IPS DF 4.7 (cell line): ENCODE data around the gene SMG7.

ENCODE experiments used
- DNase-seq: peaks from one replicate; pipeline ENCODE4 v3.0.0-alpha.2; 2013; ENCODE audit warnings: low spot score; ENCODE audit errors: extremely low read depth

SMG7 gene

GRCh38 chr1:183589874-183590243 is 117.6 kb downstream of the SMG7 start:
- no peak for DNase-seq

- DNase-seq = no peak
Observed at GRCh38 chr1:183590244-183591191, 118.2 kb downstream of the SMG7 start, which contains the start of gene NCF2. NCF2 (minus strand) TSS chr1:183590459; CDS start chr1:183590329, 130 bp downstream.

- no peak for DNase-seq
Observed at GRCh38 chr1:183592733-183593132, 120.4 kb downstream of the SMG7 start.

GRCh38 chr1:183593356-183593755 is 121.1 kb downstream of the SMG7 start:
- DNase-seq = no peak

- no peak for DNase-seq
Observed at GRCh38 chr1:183595537-183595936, 123.2 kb downstream of the SMG7 start.

- DNase-seq = no peak
Observed at GRCh38 chr1:183596500-183596899, 124.2 kb downstream of the SMG7 start.

GRCh38 chr1:183597656-183598347 is 125.5 kb downstream of the SMG7 start:
- no peak for DNase-seq

- no peak for DNase-seq
Observed at GRCh38 chr1:183598386-183598785, 126.1 kb downstream of the SMG7 start.

GRCh38 chr1:183600136-183600535 is 127.8 kb downstream of the SMG7 start:
- no peak for DNase-seq

GRCh38 chr1:183600634-183601033 is 128.3 kb downstream of the SMG7 start:
- no peak for DNase-seq

- DNase-seq = no peak
Observed at GRCh38 chr1:183602510-183602909, 130.2 kb downstream of the SMG7 start.
